Anterior cingulate cortex (tissue), 58 donors: ENCODE measurements around the gene GRAMD1C.
"Not testable (repeated sequence)": the region's sequence is repeated elsewhere in the genome, so short reads cannot be mapped to it uniquely, and the experiment has no call there.

Experiments used
- DNase-seq, 58 donors: peaks; one replicate each; lab custom pipeline; 2025; lab: John Stamatoyannopoulos, UW

GRAMD1C gene

GRCh38 chr3:113849841-113850240 is 11.3 kb downstream of the GRAMD1C start:
- not testable (repeated sequence) for DNase-seq

- not testable (repeated sequence) for DNase-seq
Observed at GRCh38 chr3:113850391-113850790, 11.8 kb downstream of the GRAMD1C start.

- DNase-seq, result no peak
Observed at GRCh38 chr3:113852506-113852905, 13.9 kb downstream of the GRAMD1C start.

GRCh38 chr3:113867506-113867905 is 28.9 kb downstream of the GRAMD1C start:
- no peak for DNase-seq

GRCh38 chr3:113873293-113873692 is 34.7 kb downstream of the GRAMD1C start:
- no peak for DNase-seq

GRCh38 chr3:113873814-113874526 is 35.4 kb downstream of the GRAMD1C start:
- DNase-seq, result no peak

- DNase-seq, result no peak
Observed at GRCh38 chr3:113878403-113878802, 39.8 kb downstream of the GRAMD1C start.

GRCh38 chr3:113885050-113885449 is 46.5 kb downstream of the GRAMD1C start:
- DNase-seq, result no peak

- no peak for DNase-seq
Observed at GRCh38 chr3:113890256-113890900, 51.8 kb downstream of the GRAMD1C start.

- DNase-seq, result no peak
Observed at GRCh38 chr3:113894927-113895326, 56.3 kb downstream of the GRAMD1C start.

- DNase-seq, result no peak
Observed at GRCh38 chr3:113895964-113896363, 57.4 kb downstream of the GRAMD1C start.

GRCh38 chr3:113896930-113897329 is 58.3 kb downstream of the GRAMD1C start:
- no peak for DNase-seq

- DNase-seq, result no peak
Observed at GRCh38 chr3:113897373-113897777, 58.8 kb downstream of the GRAMD1C start.

- DNase-seq, result no peak
Observed at GRCh38 chr3:113898892-113899291, 60.3 kb downstream of the GRAMD1C start.

GRCh38 chr3:113906568-113907140 is 68.1 kb downstream of the GRAMD1C start:
- DNase-seq, result no peak

GRCh38 chr3:113908133-113908532 is 69.5 kb downstream of the GRAMD1C start:
- DNase-seq, result no peak

GRCh38 chr3:113910966-113911365 is 72.4 kb downstream of the GRAMD1C start:
- no peak for DNase-seq

- DNase-seq, result peak in 1 of 58 donors; percentile 8
Observed at GRCh38 chr3:113912552-113913236, 74.1 kb downstream of the GRAMD1C start.

- DNase-seq, result no peak
Observed at GRCh38 chr3:113914646-113915045, 76.1 kb downstream of the GRAMD1C start.

GRCh38 chr3:113927556-113927955 is 89.0 kb downstream of the GRAMD1C start:
- no peak for DNase-seq

- no peak for DNase-seq
Observed at GRCh38 chr3:113946831-113947230, 108.2 kb downstream of the GRAMD1C start.
